Measurements from ENCODE around the gene IGSF21. TPM values are rescaled to one million over a fixed set of nuclear protein-coding genes. Genes with fewer than 3 reads are reported as not detected.

Gene IGSF21
- total RNA-seq, 1 donor, result not detected

DNA sequence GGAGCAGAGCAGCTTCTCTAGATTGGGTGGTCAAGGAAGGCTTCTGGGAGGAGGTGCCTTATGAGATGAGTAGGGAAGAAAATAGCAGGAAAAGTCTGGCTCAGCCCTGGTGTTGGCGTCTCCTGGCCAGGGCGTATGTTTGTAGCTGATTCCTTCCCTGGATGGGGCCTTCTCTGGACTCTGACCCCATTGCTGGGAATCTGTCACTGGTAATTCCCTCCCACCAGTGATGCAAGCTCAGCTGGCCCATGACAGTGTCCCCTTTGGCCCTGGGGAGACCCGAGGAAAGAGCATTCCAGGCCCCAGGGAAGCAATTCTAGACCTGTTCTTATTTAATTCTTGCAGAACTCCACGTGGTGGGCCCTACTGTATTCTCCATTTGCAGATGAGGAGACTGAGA, 20.7 kb downstream of the IGSF21 start:
- no peak for DNase-seq (ENCODE audit: insufficient read length, low spot score, missing footprints)
- H2AFZ ChIP-seq (ENCODE audit: low read length), result no peak overlapping the region
- no peak overlapping the region for H3K4me2 ChIP-seq (ENCODE audit: insufficient read depth, low read length)
- no peaks in the 10 kb centered on the region for H4K20me1 ChIP-seq (ENCODE audit: insufficient read depth, low read length)
- H3K36me3 ChIP-seq (ENCODE audit: insufficient read depth, low read length), result no peaks in the 10 kb centered on the region
- no peaks in the 10 kb centered on the region for H3K9me3 ChIP-seq (ENCODE audit: low read depth, low read length)
- H3K79me2 ChIP-seq (ENCODE audit: insufficient read depth, low read length), result no peaks in the 10 kb centered on the region
- no peaks in the 10 kb centered on the region for H3K27me3 ChIP-seq (ENCODE audit: insufficient read depth, low read length)
- H3K4me1 ChIP-seq (ENCODE audit: insufficient read depth, low read length), result no peaks in the 10 kb centered on the region
- no peak overlapping the region for H3K4me3 ChIP-seq (ENCODE audit: insufficient read depth, low read length)
- TF ChIP-seq, protein P1, sequence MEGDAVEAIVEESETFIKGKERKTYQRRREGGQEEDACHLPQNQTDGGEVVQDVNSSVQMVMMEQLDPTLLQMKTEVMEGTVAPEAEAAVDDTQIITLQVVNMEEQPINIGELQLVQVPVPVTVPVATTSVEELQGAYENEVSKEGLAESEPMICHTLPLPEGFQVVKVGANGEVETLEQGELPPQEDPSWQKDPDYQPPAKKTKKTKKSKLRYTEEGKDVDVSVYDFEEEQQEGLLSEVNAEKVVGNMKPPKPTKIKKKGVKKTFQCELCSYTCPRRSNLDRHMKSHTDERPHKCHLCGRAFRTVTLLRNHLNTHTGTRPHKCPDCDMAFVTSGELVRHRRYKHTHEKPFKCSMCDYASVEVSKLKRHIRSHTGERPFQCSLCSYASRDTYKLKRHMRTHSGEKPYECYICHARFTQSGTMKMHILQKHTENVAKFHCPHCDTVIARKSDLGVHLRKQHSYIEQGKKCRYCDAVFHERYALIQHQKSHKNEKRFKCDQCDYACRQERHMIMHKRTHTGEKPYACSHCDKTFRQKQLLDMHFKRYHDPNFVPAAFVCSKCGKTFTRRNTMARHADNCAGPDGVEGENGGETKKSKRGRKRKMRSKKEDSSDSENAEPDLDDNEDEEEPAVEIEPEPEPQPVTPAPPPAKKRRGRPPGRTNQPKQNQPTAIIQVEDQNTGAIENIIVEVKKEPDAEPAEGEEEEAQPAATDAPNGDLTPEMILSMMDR (IDR thresholded peaks at IDR 0.05; ENCODE audit: extremely low read depth, low read depth, low read length), result no peak
- no peak overlapping the region for H3K27ac ChIP-seq (ENCODE audit: low read depth, low read length)

DNA sequence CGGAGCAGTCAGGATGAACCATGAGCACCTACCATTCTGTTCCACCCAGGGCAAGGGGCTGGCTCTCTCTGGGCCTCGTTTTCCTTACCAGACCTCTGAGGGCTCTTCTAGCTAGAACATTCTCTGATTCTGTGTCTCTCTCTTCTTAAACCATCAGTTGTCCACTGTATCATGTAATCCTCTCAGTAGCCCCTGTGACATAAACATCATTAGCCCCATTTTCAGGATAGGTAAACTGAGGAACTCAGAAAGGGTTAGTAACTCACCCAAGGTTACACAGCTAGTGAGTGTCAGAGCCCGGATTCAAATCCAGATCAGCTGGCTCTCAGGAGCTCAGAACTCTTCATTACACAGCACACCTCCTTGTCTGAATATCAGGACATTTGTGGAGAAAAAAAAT, 22.8 kb downstream of the IGSF21 start:
- Histone ChIP-seq H4K20me1 (ENCODE audit: insufficient read depth, low read length) (no peaks in the 10 kb centered on the region), H3K4me3 (ENCODE audit: insufficient read depth, low read length) (no peak overlapping the region), H3K79me2 (ENCODE audit: insufficient read depth, low read length) (no peaks in the 10 kb centered on the region), H3K36me3 (ENCODE audit: insufficient read depth, low read length) (no peaks in the 10 kb centered on the region), H2AFZ (ENCODE audit: low read length) (no peak overlapping the region), H3K27me3 (ENCODE audit: insufficient read depth, low read length) (no peaks in the 10 kb centered on the region), H3K9me3 (ENCODE audit: low read depth, low read length) (no peaks in the 10 kb centered on the region), H3K27ac (ENCODE audit: low read depth, low read length) (no peak overlapping the region), H3K4me1 (ENCODE audit: insufficient read depth, low read length) (no peaks in the 10 kb centered on the region), H3K4me2 (ENCODE audit: insufficient read depth, low read length) (no peak overlapping the region)
- TF ChIP-seq, protein P1 (IDR thresholded peaks at IDR 0.05; ENCODE audit: extremely low read depth, low read depth, low read length), result no peak
- no peak for DNase-seq (ENCODE audit: insufficient read length, low spot score, missing footprints)

DNA sequence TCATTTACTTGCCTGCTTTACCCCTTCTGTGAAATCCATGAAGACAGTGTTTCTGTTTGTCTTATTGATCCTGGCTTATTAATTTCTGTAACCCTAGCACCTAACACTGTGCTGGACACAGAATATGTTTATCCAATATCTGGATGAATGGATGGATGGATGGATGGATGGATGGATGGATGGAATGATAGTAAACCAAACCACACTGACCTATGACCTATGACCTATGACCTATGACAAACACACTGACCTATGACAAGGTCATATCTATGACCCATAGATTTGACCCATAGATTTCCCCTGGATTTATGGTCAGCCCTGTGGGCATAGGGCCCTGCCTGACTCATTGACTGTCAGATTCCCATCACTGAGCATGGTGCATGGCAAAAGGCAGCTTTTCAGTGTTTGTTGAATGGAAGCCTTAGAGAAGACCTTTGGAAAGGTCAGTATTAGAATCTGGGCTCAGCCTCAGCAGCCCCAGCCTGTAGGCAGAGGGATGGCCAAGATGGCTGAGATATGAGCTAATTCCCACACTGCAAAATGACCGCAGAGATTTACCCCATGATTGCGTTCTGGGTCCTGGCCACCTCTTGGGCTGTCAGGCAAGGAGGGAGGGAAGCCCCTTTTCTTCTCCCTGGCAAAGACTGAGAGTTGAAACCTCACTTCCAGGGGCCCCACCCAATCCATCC, 24.6 kb downstream of the IGSF21 start:
- no peaks in the 10 kb centered on the region for H3K36me3 ChIP-seq (ENCODE audit: insufficient read depth, low read length)
- no peaks in the 10 kb centered on the region for H3K4me1 ChIP-seq (ENCODE audit: insufficient read depth, low read length)
- no peak overlapping the region for H3K27ac ChIP-seq (ENCODE audit: low read depth, low read length)
- H3K4me2 ChIP-seq (ENCODE audit: insufficient read depth, low read length), result no peak overlapping the region
- no peak overlapping the region for H2AFZ ChIP-seq (ENCODE audit: low read length)
- no peaks in the 10 kb centered on the region for H3K79me2 ChIP-seq (ENCODE audit: insufficient read depth, low read length)
- no peak for DNase-seq (ENCODE audit: insufficient read length, low spot score, missing footprints)
- no peaks in the 10 kb centered on the region for H3K9me3 ChIP-seq (ENCODE audit: low read depth, low read length)
- TF ChIP-seq, protein P1 (IDR thresholded peaks at IDR 0.05; ENCODE audit: extremely low read depth, low read depth, low read length), result no peak
- H3K4me3 ChIP-seq (ENCODE audit: insufficient read depth, low read length), result no peak overlapping the region
- no peaks in the 10 kb centered on the region for H4K20me1 ChIP-seq (ENCODE audit: insufficient read depth, low read length)
- H3K27me3 ChIP-seq (ENCODE audit: insufficient read depth, low read length), result no peaks in the 10 kb centered on the region

GRCh38 chr1:18132711-18133541, 25.3 kb downstream of the IGSF21 start:
- Histone ChIP-seq H3K27ac (ENCODE audit: low read depth, low read length) (no peak overlapping the region), H4K20me1 (ENCODE audit: insufficient read depth, low read length) (no peaks in the 10 kb centered on the region), H3K36me3 (ENCODE audit: insufficient read depth, low read length) (no peaks in the 10 kb centered on the region), H3K4me3 (ENCODE audit: insufficient read depth, low read length) (no peak overlapping the region), H3K4me1 (ENCODE audit: insufficient read depth, low read length) (no peaks in the 10 kb centered on the region), H3K4me2 (ENCODE audit: insufficient read depth, low read length) (no peak overlapping the region), H2AFZ (ENCODE audit: low read length) (no peak overlapping the region), H3K79me2 (ENCODE audit: insufficient read depth, low read length) (no peaks in the 10 kb centered on the region), H3K9me3 (ENCODE audit: low read depth, low read length) (no peaks in the 10 kb centered on the region), H3K27me3 (ENCODE audit: insufficient read depth, low read length) (no peaks in the 10 kb centered on the region)
- TF ChIP-seq, protein P1 (IDR thresholded peaks at IDR 0.05; ENCODE audit: extremely low read depth, low read depth, low read length), result no peak
- DNase-seq (ENCODE audit: insufficient read length, low spot score, missing footprints), result no peak
